Globus pallidus (tissue), 1 donor: Measurements from ENCODE around the gene TSPAN10.

ENCODE experiments used
- DNase-seq: peaks from one replicate; pipeline ENCODE4 v3.0.0-alpha.2; 2015; ENCODE audit warnings: low spot score

TSPAN10 gene

GRCh38 chr17:81635431-81635830 lies 1.6 kb upstream of the TSPAN10 start:
- DNase-seq, result no peak

- no peak for DNase-seq
Observed at GRCh38 chr17:81635973-81636504, 957 bp upstream of the TSPAN10 start.

- DNase-seq, result no peak
Observed at GRCh38 chr17:81638683-81639082, 1.7 kb downstream of the TSPAN10 start.

DNA sequence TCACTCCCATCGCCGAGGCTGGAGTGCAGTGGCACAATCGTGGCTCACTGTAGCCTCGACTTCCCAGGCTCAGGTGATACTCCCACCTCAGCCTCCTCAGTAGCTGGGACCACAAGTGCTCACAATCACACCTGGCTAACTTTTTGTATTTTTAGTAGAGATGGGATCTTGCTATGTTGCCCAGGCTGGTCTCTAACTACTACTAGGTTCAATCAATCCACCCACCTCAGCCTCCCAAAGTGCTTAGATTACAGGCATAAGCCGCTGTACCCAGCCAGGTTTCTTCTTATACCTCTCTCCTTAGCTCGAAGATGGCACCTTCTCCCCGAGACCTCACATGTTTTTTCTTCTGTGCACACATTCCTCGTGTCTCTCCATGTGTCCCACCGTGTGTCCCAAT lies 3.0 kb downstream of the TSPAN10 start:
- DNase-seq, result no peak

GRCh38 chr17:81641825-81642489 lies 5.0 kb downstream of the TSPAN10 start:
- no peak for DNase-seq

- DNase-seq, result no peak
Observed at GRCh38 chr17:81644496-81644895, 7.5 kb downstream of the TSPAN10 start.

DNA sequence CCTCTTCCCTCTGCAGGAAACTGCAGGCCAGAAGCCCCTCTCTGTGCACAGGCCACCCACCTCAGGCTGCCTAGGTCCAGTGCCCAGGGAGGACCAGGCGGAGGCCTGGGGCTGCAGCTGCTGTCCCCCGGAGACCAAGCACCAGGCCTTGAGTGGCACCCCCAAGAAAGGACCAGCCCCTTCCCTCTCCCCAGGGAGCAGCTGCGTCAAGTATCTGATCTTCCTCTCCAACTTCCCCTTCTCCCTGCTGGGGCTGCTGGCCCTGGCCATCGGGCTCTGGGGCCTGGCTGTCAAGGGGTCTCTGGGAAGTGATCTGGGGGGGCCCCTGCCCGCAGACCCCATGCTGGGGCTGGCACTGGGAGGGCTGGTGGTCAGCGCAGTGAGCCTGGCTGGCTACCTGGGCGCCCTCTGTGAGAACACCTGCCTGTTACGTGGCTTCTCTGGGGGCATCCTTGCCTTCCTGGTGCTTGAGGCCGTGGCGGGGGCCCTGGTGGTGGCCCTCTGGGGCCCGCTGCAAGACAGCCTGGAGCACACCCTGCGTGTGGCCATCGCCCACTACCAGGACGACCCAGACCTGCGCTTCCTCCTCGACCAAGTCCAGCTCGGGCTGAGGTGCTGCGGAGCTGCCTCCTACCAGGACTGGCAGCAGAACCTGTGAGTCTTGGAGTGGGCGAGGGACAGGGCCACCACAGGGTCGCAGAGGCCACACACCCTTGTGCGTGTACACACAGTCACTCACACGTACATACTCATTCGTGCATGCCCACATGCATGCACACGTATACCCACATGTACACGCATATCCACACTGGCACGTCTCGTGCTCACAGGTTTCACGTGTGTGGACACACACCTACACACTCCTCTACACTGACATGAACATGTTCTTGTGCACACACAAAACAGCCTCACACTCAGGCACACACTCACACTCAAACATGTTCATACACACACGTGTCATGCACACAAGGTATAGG lies 8.3 kb downstream of the TSPAN10 start:
- DNase-seq, result no peak

- no peak for DNase-seq
Observed at GRCh38 chr17:81646869-81647600, 10.0 kb downstream of the TSPAN10 start.

- no peak for DNase-seq
Observed at GRCh38 chr17:81647640-81648012, 10.6 kb downstream of the TSPAN10 start.

GRCh38 chr17:81648013-81648706 lies 11.2 kb downstream of the TSPAN10 start:
- DNase-seq, result no peak

- no peak for DNase-seq
Observed at GRCh38 chr17:81648707-81649085, 11.7 kb downstream of the TSPAN10 start.

GRCh38 chr17:81650951-81651350 lies 14.0 kb downstream of the TSPAN10 start:
- DNase-seq, result no peak

DNA sequence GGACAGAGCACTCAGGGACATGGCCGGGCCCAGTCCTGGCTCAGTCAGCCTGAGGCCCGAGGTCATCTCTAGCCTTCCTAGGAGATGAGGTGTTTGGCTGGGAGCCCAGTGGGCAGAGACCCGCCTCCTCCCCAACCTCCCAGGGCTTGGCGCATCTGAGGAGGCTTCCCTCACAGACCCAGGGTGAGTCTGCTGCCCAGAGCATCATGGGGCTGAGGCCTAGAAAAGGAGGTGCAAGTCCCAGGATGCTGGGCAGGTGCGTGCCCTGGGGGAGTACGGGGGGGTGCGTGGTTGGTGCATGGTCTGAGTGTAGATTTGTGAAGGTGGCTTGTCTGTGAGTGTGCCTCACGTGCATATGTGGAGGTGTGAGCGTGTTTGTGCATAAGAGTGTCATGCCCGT lies 14.7 kb downstream of the TSPAN10 start:
- DNase-seq, result no peak

DNA sequence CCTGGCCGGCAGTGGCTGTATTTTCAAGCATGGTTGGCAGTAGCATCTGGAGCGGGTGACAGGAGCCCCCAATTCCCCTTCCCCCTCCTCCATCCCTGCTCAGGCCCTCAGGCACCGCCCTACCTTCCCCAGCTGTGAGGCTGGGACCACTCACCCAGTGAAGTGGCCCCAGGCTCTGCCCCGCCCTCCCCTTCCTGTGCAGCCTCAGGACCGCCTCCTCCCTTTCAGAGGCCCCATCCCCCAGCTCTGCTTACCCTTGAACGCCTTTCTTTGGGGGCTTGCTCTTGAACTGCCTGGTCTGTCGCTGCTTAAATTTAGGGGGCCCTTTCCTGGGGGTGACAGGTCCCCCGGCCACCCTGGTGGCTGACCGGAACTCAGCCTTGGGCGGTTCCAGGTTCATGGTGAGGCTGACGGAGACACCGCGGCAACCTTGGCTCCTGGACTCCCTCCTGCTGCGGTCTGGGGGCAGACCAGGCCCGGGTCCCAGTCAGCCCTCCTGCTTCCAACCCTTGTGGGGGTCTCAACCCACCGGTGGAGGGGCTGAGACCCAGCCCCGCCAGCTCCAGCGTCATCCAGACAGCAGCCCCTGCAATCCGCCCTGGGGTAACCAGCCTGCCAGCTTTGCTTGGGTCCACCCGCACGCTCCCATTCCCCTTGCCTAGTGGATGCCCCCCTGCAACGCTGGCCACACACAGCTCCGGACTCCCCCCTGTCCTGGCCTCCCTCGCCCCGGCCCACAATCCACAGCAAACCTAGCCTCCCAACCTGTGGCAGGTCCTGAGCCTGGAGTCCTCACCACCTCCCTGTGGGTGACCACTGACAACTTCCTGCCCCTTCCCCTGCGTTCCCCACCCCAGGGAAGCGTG lies 16.1 kb downstream of the TSPAN10 start:
- no peak for DNase-seq

- DNase-seq, result no peak
Observed at GRCh38 chr17:81655378-81656117, 18.6 kb downstream of the TSPAN10 start.

- DNase-seq, result no peak
Observed at GRCh38 chr17:81656118-81656743, 19.2 kb downstream of the TSPAN10 start, which contains the start of gene PDE6G. TSS of gene PDE6G (minus strand) at chr17:81656542. CDS start at chr17:81653305, 3,237 bp downstream.

- no peak for DNase-seq
Observed at GRCh38 chr17:81656835-81657234, 19.8 kb downstream of the TSPAN10 start.

DNA sequence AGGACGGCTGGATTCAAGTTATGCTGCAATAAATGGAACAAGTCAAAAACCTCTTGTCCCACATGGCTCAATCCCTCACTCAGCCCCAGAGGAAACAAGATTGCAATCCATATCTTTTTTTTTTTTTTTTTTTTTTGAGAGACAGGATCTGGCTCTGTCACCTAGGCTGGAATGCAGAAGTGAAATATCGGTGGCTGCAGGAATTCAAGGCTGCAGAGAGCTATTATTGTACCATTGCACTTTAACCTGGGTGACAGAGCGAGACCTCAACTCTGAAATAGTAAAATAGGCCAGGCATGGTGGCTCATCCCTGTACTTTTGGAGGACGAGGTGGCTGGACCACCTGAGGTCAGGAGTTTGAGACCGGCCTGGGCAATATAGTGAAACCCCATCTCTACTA lies 22.0 kb downstream of the TSPAN10 start:
- DNase-seq, result no peak

- no peak for DNase-seq
Observed at GRCh38 chr17:81660441-81660840, 23.4 kb downstream of the TSPAN10 start.
